CD14-positive monocyte (primary cell): ENCODE results near the gene EYA4. TPM values are rescaled to one million over a fixed set of nuclear protein-coding genes. Genes with fewer than 3 reads are reported as not detected.

Source experiments
- DNase-seq, 3 donors: peaks; one replicate each; pipeline ENCODE4 v3.0.0-alpha.2; 2011 to 2022
- H2AFZ ChIP-seq: 2 replicates; pipeline ENCODE4 v1.6.0; 2012; ENCODE audit warnings: mild to moderate bottlenecking, low read depth, low read length, inconsistent platforms; ENCODE audit not compliant: insufficient read depth, poor library complexity, severe bottlenecking
- H3K27ac ChIP-seq, 2 donors: 1 replicate in 1 of 2; 2 replicates in 1 of 2; pipeline ENCODE4 v1.5.1; 2012 to 2013; ENCODE audit warnings: low read length in 2 of 2, control low read depth in 1 of 2, inconsistent platforms in 1 of 2, low read depth in 1 of 2, mild to moderate bottlenecking in 1 of 2
- H3K27me3 ChIP-seq, 2 donors: one replicate each; pipeline versions ENCODE4 v1.6.0 to v1.6.1; 2011 to 2013; ENCODE audit warnings: low read length in 2 of 2; ENCODE audit not compliant: control insufficient read depth in 2 of 2, insufficient read depth in 2 of 2
- H3K36me3 ChIP-seq, 2 donors: replicated peaks in 1 of 2; 1 replicate in 1 of 2; 2 replicates in 1 of 2; pipeline versions ENCODE4 v1.5.1 to v1.6.1; 2012 to 2013; ENCODE audit warnings: low read length in 2 of 2, control low read depth in 1 of 2, inconsistent platforms in 1 of 2, mild to moderate bottlenecking in 1 of 2; ENCODE audit not compliant: insufficient read depth in 2 of 2, control insufficient read depth in 1 of 2
- H3K4me1 ChIP-seq, 2 donors: 1 replicate in 1 of 2; 2 replicates in 1 of 2; pipeline versions ENCODE4 v1.5.1 to v1.6.1; 2012 to 2013; ENCODE audit warnings: low read length in 2 of 2, control low read depth in 1 of 2, inconsistent platforms in 1 of 2, mild to moderate bottlenecking in 1 of 2, moderate library complexity in 1 of 2; ENCODE audit not compliant: insufficient read depth in 2 of 2, control insufficient read depth in 1 of 2
- H3K4me2 ChIP-seq: replicated peaks from 2 replicates; pipeline ENCODE3; 2012; ENCODE audit warnings: low read length, moderate library complexity, mild to moderate bottlenecking; ENCODE audit not compliant: poor library complexity, severe bottlenecking; ENCODE audit errors: extremely low read depth
- H3K4me3 ChIP-seq, 3 experiments: fragments of 200-600 bp in 1 of 3; sonication (generic) in 1 of 3; replicated peaks in 1 of 3; 1 replicate in 2 of 3; 2 replicates in 1 of 3; pipeline ENCODE4 v1.5.1; 2011 to 2013; ENCODE audit warnings: low read length in 3 of 3, mild to moderate bottlenecking in 3 of 3, control low read depth in 2 of 3, low read depth in 2 of 3, inconsistent platforms in 1 of 3, moderate library complexity in 1 of 3
- H3K79me2 ChIP-seq: 2 replicates; pipeline ENCODE4 v1.6.0; 2012; ENCODE audit warnings: mild to moderate bottlenecking, control low read depth, inconsistent platforms, low read length, moderate library complexity; ENCODE audit not compliant: insufficient read depth
- H3K9ac ChIP-seq: 2 replicates; pipeline ENCODE4 v1.6.0; 2017; ENCODE audit warnings: low read length, mild to moderate bottlenecking; ENCODE audit not compliant: insufficient read depth, poor library complexity, severe bottlenecking
- H3K9me3 ChIP-seq, 2 donors: replicated peaks in 1 of 2; 1 replicate in 1 of 2; 2 replicates in 1 of 2; pipeline versions ENCODE4 v1.5.1 to v1.6.1; 2012 to 2013; ENCODE audit warnings: low read length in 2 of 2, control low read depth in 1 of 2; ENCODE audit not compliant: control insufficient read depth in 1 of 2, insufficient read depth in 1 of 2
- H4K20me1 ChIP-seq: 2 replicates; pipeline ENCODE4 v1.6.0; 2012; ENCODE audit warnings: mild to moderate bottlenecking, low read length, control low read depth, moderate library complexity; ENCODE audit not compliant: insufficient read depth
- H3K27ac Mint-ChIP-seq, 7 donors: one replicate each; pipeline ENCODE4 v1.8.0; 2020; ENCODE audit warnings: mild to moderate bottlenecking in 7 of 7, mixed read lengths in 7 of 7, moderate library complexity in 6 of 7, inconsistent platforms in 2 of 7
- H3K27me3 Mint-ChIP-seq, 3 donors: one replicate each; pipeline ENCODE4 v1.8.0; 2021 to 2022; ENCODE audit warnings: low read depth in 3 of 3, mild to moderate bottlenecking in 3 of 3, mixed read lengths in 3 of 3, moderate library complexity in 3 of 3, inconsistent platforms in 1 of 3
- H3K36me3 Mint-ChIP-seq, 2 donors: one replicate each; pipeline ENCODE4 v1.8.0; 2020; ENCODE audit warnings: mixed read lengths in 2 of 2, inconsistent platforms in 1 of 2, mild to moderate bottlenecking in 1 of 2
- H3K4me1 Mint-ChIP-seq: one replicate; pipeline ENCODE4 v1.8.0; 2020; ENCODE audit warnings: mild to moderate bottlenecking, mixed read lengths
- H3K4me3 Mint-ChIP-seq, 2 donors: one replicate each; pipeline ENCODE4 v1.8.0; 2020; ENCODE audit warnings: mild to moderate bottlenecking in 2 of 2, mixed read lengths in 2 of 2, moderate library complexity in 1 of 2
- H3K9me3 Mint-ChIP-seq, 7 donors: one replicate each; pipeline ENCODE4 v1.8.0; 2020 to 2022; ENCODE audit warnings: mixed read lengths in 7 of 7, mild to moderate bottlenecking in 6 of 7, moderate library complexity in 6 of 7, inconsistent platforms in 2 of 7
- CTCF ChIP-seq: fragments of 200-600 bp; IDR thresholded peaks from one replicate; pipeline ENCODE4 v1.8.0; 2022; ENCODE audit warnings: antibody characterized with exemption, mild to moderate bottlenecking
- WGBS: methylation state at CpG from one replicate; pipeline ENCODE4 v1.1.5; 2013; ENCODE audit warnings: missing lambda C conversion rate; ENCODE audit not compliant: insufficient coverage; 5-methylcytosine and 5-hydroxymethylcytosine counted together
- intact Hi-C, 2 donors: fragments of 100-400 bp; cut with micrococcal nuclease; formaldehyde crosslinking; loops; one replicate each; pipeline versions ENCODE4 v1.15.0 to v1.15.1; 2023
- polyA plus RNA-seq, 3 donors: library from polyadenylated mRNA; depleted of rRNA in 1 of 3; unstranded in 2 of 3; stranded (reverse) in 1 of 3; fragments of 300-500 nt in 2 of 3; fragments of >200 nt in 1 of 3; fragmentation: Illumina TruSeq in 2 of 3; gene quantifications; 1 replicate in 2 of 3; 2 replicates in 1 of 3; pipeline ENCODE4 v1.2.3, GENCODE V29; 2012 to 2021

The EYA4 gene
- polyA plus RNA-seq, 3 donors = not detected

GRCh38 chr6:133343220-133343619 lies 102.1 kb downstream of the EYA4 start:
- no CpG with 5 or more reads among the region's 3 CpGs for WGBS
- intact Hi-C loops = no loop called here

GRCh38 chr6:133348846-133349245 lies 107.7 kb downstream of the EYA4 start:
- H3K9me3 Mint-ChIP-seq = no peaks in the 10 kb centered on the region
- H3K27me3 ChIP-seq = no peaks in the 10 kb centered on the region
- no peaks in the 10 kb centered on the region for H3K9me3 ChIP-seq
- no peak overlapping the region for H2AFZ ChIP-seq
- H4K20me1 ChIP-seq = no peaks in the 10 kb centered on the region
- H3K36me3 ChIP-seq = no peaks in the 10 kb centered on the region
- TF ChIP-seq CTCF = no peak
- no peak overlapping the region for H3K4me3 ChIP-seq
- no peaks in the 10 kb centered on the region for H3K4me1 Mint-ChIP-seq
- H3K27me3 Mint-ChIP-seq = no peaks in the 10 kb centered on the region
- H3K36me3 Mint-ChIP-seq = no peaks in the 10 kb centered on the region
- H3K4me3 Mint-ChIP-seq = no peak overlapping the region
- no peak overlapping the region for H3K4me2 ChIP-seq
- no peak overlapping the region for H3K9ac ChIP-seq
- intact Hi-C loops = no loop called here
- H3K4me1 ChIP-seq = no peaks in the 10 kb centered on the region
- no peak overlapping the region for H3K27ac Mint-ChIP-seq
- DNase-seq = no peak
- no peaks in the 10 kb centered on the region for H3K79me2 ChIP-seq
- no peak overlapping the region for H3K27ac ChIP-seq
- 67% methylated on average over 3 of the region's 3 CpGs for WGBS

More at GRCh38 chr6:133343220-133343619, 102.1 kb downstream of the EYA4 start:
- Histone ChIP-seq H3K79me2 (no peaks in the 10 kb centered on the region), H2AFZ (no peak overlapping the region), H3K4me1 (no peaks in the 10 kb centered on the region), H3K4me3 (no peak overlapping the region), H4K20me1 (no peaks in the 10 kb centered on the region), H3K9me3 (no peaks in the 10 kb centered on the region), H3K36me3 (no peaks in the 10 kb centered on the region), H3K27ac (no peak overlapping the region), H3K4me2 (no peak overlapping the region), H3K9ac (no peak overlapping the region), H3K27me3 (no peaks in the 10 kb centered on the region)
- Mint-ChIP-seq H3K4me3 (no peak overlapping the region), H3K27me3 (no peaks in the 10 kb centered on the region), H3K9me3 (no peaks in the 10 kb centered on the region), H3K4me1 (no peaks in the 10 kb centered on the region), H3K36me3 (no peaks in the 10 kb centered on the region), H3K27ac (no peak overlapping the region)
- no peak for DNase-seq
- no peak for TF ChIP-seq CTCF
